T-helper 1 cell treated with Interleukin-12 subunit alpha and Interleukin-12 subunit beta and Interleukin-4 antibody, amounts not matched to agents 30 μg/mL and 1 μg/mL, for 36 hours (primary cell): ENCODE results near the gene C16orf92.
A peak's percentile ranks its signal among the peaks of the same experiment; 100 is the strongest.

Experiments
- H3K27ac Mint-ChIP-seq: one replicate; pipeline ENCODE4 v1.8.0; 2021; ENCODE audit warnings: mild to moderate bottlenecking, mixed read lengths
- H3K27me3 Mint-ChIP-seq: one replicate; pipeline ENCODE4 v1.8.0; 2021; ENCODE audit warnings: low read depth, mixed read lengths
- H3K36me3 Mint-ChIP-seq: one replicate; pipeline ENCODE4 v1.8.0; 2021; ENCODE audit warnings: low read depth, mixed read lengths
- H3K4me1 Mint-ChIP-seq: one replicate; pipeline ENCODE4 v1.8.0; 2021; ENCODE audit warnings: low read depth, mixed read lengths
- H3K4me3 Mint-ChIP-seq: one replicate; pipeline ENCODE4 v1.8.0; 2021; ENCODE audit warnings: mild to moderate bottlenecking, moderate library complexity, mixed read lengths
- H3K9me3 Mint-ChIP-seq: one replicate; pipeline ENCODE4 v1.8.0; 2021; ENCODE audit warnings: mixed read lengths

The C16orf92 gene

GRCh38 chr16:30041841-30042240 is 18.8 kb downstream of the C16orf92 start:
- no peak overlapping the region for H3K4me3 Mint-ChIP-seq
- no peaks in the 10 kb centered on the region for H3K9me3 Mint-ChIP-seq
- peaks cover 4% of the 10 kb centered on the region for H3K4me1 Mint-ChIP-seq
- peaks cover 20% of the 10 kb centered on the region for H3K27me3 Mint-ChIP-seq
- H3K36me3 Mint-ChIP-seq = no peaks in the 10 kb centered on the region
- H3K27ac Mint-ChIP-seq = no peak overlapping the region

DNA sequence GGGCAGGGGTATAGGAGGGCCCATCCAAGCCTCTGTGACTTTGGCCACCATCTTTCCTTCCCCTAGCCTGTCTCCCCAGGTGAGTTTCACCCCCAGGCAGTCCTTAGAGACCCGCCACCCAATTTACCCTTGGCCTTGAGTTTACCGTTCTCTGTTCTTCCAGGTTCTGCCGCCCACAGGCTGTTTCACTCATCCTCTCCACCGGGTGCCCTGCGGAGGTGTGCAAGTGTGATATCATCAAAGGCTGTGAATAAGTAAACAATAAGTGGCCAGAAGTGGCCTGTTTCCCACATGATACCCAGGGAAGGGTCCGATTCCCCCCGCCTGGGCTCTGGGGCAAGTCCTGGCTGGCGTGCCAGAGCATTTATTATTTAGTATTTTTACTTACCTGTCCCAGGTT is 23.2 kb downstream of the C16orf92 start:
- Mint-ChIP-seq H3K27me3 (peaks cover 11% of the 10 kb centered on the region), H3K36me3 (no peaks in the 10 kb centered on the region), H3K4me3 (no peak overlapping the region), H3K9me3 (no peaks in the 10 kb centered on the region), H3K4me1 (peaks cover 4% of the 10 kb centered on the region), H3K27ac (no peak overlapping the region)

GRCh38 chr16:30046588-30046987 is 23.6 kb downstream of the C16orf92 start:
- peaks cover 9% of the 10 kb centered on the region for H3K27me3 Mint-ChIP-seq
- H3K36me3 Mint-ChIP-seq = no peaks in the 10 kb centered on the region
- peaks cover 6% of the 10 kb centered on the region for H3K4me1 Mint-ChIP-seq
- no peak overlapping the region for H3K27ac Mint-ChIP-seq
- H3K9me3 Mint-ChIP-seq = no peaks in the 10 kb centered on the region
- no peak overlapping the region for H3K4me3 Mint-ChIP-seq

DNA sequence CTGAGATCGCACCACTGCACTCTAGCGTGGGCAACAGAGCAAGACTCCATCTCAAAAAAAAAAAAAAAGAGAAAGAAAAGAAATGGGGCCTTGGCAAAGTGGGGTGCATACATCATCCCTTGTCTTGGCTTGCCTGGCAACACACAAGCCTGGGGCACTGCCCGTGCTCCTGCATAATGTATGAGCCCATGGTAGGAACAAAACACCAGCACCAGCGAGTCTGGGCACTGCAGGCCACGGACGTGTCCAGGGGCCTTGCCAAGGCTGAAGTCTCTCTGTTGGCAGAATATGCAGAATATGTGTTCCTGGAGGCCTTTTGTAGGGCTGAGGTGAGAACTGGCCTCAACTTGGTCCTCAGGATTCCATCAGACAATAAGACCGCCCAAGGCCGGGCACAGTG is 26.9 kb downstream of the C16orf92 start:
- Mint-ChIP-seq H3K36me3 (no peaks in the 10 kb centered on the region), H3K27me3 (peaks cover 7% of the 10 kb centered on the region), H3K4me1 (peaks cover 17% of the 10 kb centered on the region), H3K9me3 (no peaks in the 10 kb centered on the region), H3K27ac (no peak overlapping the region), H3K4me3 (no peak overlapping the region)

DNA sequence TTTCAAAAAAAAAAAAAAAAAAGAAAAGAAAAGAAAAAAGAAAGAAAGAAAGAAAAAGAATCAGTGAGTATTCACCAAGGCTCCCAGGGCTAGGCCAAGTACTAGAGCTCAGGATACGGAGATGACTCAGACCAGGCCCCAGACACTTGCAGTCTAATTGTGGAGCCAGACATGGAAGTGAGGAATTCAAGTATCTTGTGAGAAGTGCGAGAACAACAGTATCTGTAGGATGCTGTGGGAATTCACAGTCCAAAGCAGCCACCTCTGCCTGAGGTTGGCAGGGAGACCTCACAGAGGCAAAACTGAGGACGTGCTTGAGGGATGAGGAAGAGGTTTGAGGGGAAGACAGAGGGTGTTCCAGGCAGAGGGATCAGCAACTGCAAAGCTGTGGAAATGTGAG is 28.5 kb downstream of the C16orf92 start:
- Mint-ChIP-seq H3K9me3 (no peaks in the 10 kb centered on the region), H3K36me3 (no peaks in the 10 kb centered on the region), H3K27ac (peak overlapping the region; percentile 91), H3K4me1 (peaks cover 18% of the 10 kb centered on the region), H3K4me3 (peak overlapping the region; percentile 87), H3K27me3 (peaks cover 7% of the 10 kb centered on the region)

DNA sequence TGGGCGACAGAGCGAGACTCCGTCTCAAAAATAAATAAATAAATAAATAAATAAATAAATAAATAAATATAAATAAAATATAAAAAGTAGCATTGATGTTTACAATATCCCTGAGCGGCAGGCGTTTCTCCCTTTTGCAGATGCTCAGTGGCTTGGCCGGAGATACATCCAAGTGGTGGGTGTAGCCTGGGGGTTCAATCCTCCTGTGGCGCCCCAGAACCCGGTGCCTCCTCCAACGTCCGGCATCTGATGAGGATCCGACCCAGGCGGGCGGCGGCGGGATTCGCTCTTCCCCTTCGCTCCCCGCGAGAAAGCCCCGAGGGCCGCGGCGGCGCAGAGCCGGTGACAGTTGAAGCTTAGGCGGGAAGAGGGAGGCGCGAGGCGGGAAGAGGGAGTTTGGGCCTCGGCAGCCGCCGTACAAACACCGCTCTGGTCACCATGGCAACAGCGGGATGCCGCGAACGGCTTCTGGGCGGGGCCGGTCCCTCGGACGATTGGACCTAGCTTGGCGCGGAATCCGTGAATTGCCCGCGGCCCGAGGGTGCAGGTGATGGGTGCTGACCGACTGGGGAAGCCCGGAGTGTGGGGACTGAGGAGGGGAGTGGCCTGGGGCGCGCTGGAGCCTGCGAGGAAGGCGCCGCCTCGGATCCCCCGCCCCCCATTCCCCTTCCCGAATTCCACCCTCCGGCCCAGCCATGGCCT is 29.8 kb downstream of the C16orf92 start:
- Mint-ChIP-seq H3K4me3 (peak overlapping the region; percentile 86), H3K27me3 (no peaks in the 10 kb centered on the region), H3K4me1 (peaks cover 18% of the 10 kb centered on the region), H3K27ac (peak overlapping the region; percentile 62), H3K9me3 (no peaks in the 10 kb centered on the region), H3K36me3 (no peaks in the 10 kb centered on the region)

DNA sequence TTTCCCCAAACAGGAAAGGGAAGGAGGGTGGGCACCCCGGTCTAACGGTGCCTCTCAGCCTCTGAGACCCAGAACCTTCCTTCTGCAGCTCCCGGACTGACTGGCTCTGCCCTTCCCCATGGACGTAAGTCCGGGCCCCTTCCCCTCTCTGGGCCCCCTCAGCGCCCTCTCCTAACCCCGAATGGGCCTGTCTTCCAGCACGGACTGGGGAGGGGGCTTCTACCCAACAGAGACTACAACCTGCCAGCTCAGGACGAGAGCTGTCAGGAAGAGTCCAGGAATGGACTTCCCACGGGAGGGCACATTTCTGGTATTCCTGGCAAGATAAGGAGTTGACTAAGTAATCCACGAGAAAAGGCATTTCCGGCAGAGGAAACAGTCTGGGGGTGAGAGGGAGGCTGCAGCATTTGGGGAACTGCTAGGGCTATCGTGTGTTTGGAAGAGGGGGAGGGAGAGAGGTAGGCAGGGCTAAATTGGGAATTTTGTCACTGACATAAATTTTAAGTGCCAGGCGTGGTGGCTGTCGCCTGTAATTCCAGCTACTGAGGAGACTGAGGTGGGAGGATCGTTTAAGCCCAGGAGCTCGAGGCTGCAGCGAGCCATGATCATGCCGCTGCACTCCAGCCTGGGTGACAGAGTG is 30.5 kb downstream of the C16orf92 start:
- no peaks in the 10 kb centered on the region for H3K36me3 Mint-ChIP-seq
- H3K27ac Mint-ChIP-seq = no peak overlapping the region

DNA sequence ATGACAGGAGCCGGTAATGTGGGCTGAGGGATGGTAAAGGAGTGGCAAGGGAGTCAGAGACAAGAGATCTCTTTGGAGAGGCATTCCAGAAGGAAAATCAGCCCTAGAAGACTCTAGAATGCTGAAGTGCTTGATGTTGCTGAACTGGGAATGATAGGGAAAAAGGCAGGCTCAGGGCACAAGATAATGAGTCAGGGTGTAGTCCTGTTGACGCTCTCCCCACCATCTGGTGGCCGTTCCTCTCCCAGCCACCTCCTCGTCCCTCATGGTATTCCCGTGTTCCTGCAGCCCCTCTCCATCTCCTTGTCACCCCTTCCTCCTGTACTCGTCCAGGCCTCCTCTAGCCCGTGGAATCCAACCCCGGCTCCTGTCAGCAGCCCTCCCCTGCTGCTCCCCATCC is 31.5 kb downstream of the C16orf92 start:
- no peaks in the 10 kb centered on the region for H3K36me3 Mint-ChIP-seq
- peak overlapping the region; percentile 65 for H3K4me3 Mint-ChIP-seq
- no peaks in the 10 kb centered on the region for H3K27me3 Mint-ChIP-seq
- H3K9me3 Mint-ChIP-seq = no peaks in the 10 kb centered on the region
- no peak overlapping the region for H3K27ac Mint-ChIP-seq
- H3K4me1 Mint-ChIP-seq = peaks cover 18% of the 10 kb centered on the region

More for the DNA sequence above, 30.5 kb downstream of the C16orf92 start:
- peaks cover 18% of the 10 kb centered on the region for H3K4me1 Mint-ChIP-seq
- no peaks in the 10 kb centered on the region for H3K9me3 Mint-ChIP-seq
- no peaks in the 10 kb centered on the region for H3K27me3 Mint-ChIP-seq
- peak overlapping the region; percentile 86 for H3K4me3 Mint-ChIP-seq

GRCh38 chr16:30054959-30055553 is 32.1 kb downstream of the C16orf92 start:
- Mint-ChIP-seq H3K4me3 (peak overlapping the region; percentile 65), H3K9me3 (no peaks in the 10 kb centered on the region), H3K27ac (peak overlapping the region; percentile 55), H3K27me3 (no peaks in the 10 kb centered on the region), H3K36me3 (no peaks in the 10 kb centered on the region), H3K4me1 (peaks cover 18% of the 10 kb centered on the region)

GRCh38 chr16:30060346-30060745 is 37.3 kb downstream of the C16orf92 start:
- Mint-ChIP-seq H3K27me3 (no peaks in the 10 kb centered on the region), H3K4me3 (no peak overlapping the region), H3K9me3 (no peaks in the 10 kb centered on the region), H3K27ac (no peak overlapping the region), H3K36me3 (peaks cover 7% of the 10 kb centered on the region), H3K4me1 (peaks cover 10% of the 10 kb centered on the region)

DNA sequence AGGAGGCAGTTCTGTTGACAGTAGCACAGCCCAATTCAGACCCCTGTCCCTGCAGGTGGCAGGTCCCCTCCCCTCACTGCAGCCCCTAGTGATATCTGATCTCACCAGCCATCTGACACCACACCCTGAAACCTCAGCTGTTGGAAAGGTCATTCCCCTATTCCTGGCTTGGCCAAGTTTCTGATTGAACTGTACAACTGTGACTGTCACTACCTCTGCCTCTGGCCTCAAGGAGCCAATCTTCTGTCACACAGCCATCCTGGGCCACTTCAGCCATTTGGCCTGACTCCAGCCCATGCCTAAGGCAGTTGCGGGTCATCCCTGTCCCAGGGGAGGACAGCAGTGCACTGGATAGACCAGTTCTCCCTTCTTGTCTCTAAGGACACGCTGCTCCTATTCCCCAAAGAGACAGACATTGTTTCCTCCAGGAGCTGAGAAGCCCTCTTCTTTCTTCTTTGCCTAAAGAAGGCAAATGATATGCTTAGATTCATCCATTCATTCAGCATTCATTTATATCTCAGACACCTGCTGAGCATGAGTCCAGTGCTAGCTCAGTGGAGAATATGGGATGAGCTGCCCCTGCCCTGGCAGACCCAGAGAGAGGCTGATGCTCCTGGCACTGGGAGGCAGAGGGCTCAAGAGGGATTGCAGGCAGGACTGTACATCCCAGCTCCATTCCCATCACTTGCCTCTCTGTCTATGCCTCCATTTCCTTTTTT is 38.0 kb downstream of the C16orf92 start:
- peaks cover 10% of the 10 kb centered on the region for H3K4me1 Mint-ChIP-seq
- no peak overlapping the region for H3K4me3 Mint-ChIP-seq
- H3K27me3 Mint-ChIP-seq = no peaks in the 10 kb centered on the region
- H3K27ac Mint-ChIP-seq = no peak overlapping the region
- H3K9me3 Mint-ChIP-seq = no peaks in the 10 kb centered on the region
- H3K36me3 Mint-ChIP-seq = peaks cover 7% of the 10 kb centered on the region

DNA sequence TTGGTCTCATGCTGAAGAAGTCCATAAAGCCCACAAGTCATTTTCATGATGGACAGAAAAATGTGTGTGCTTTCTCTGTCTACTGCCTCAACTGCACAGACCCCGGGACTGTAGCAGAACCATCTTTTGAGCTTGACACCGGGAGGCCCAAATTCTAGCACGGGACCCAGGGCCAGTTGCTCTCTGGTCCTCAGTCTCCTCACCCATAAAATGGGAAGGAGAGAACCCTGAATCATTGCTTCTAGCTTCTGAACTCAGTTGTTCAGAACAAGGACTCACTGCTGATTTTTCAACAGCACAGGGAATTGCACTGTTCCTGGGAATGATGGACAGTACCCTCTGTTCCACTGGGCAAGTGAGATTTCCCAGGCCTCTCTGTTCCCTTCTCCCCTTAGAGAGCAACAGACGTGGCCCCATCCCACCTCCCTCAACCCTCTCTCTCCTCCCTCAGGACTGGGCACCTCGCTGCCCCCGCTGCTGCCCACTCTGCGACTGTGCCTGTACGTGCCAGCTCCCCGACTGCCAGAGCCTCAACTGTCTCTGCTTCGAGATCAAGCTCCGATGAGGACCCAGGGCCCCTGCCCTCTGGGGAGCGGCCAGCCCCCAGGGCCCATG is 40.4 kb downstream of the C16orf92 start:
- H3K36me3 Mint-ChIP-seq = peaks cover 21% of the 10 kb centered on the region
- H3K4me1 Mint-ChIP-seq = peaks cover 21% of the 10 kb centered on the region
- no peaks in the 10 kb centered on the region for H3K9me3 Mint-ChIP-seq
- H3K27me3 Mint-ChIP-seq = no peaks in the 10 kb centered on the region
- peak overlapping the region; percentile 99 for H3K4me3 Mint-ChIP-seq
- H3K27ac Mint-ChIP-seq = peak overlapping the region; percentile 99

- no peaks in the 10 kb centered on the region for H3K27me3 Mint-ChIP-seq
- H3K36me3 Mint-ChIP-seq = peaks cover 29% of the 10 kb centered on the region
- no peaks in the 10 kb centered on the region for H3K9me3 Mint-ChIP-seq
- H3K4me1 Mint-ChIP-seq = peaks cover 27% of the 10 kb centered on the region
- peak overlapping the region; percentile 99 for H3K27ac Mint-ChIP-seq
- H3K4me3 Mint-ChIP-seq = peak overlapping the region; percentile 99
Observed at GRCh38 chr16:30063893-30064728, 41.1 kb downstream of the C16orf92 start.

- Mint-ChIP-seq H3K4me3 (peak overlapping the region; percentile 99), H3K27ac (peak overlapping the region; percentile 98), H3K27me3 (no peaks in the 10 kb centered on the region), H3K4me1 (peaks cover 32% of the 10 kb centered on the region), H3K36me3 (peaks cover 35% of the 10 kb centered on the region), H3K9me3 (no peaks in the 10 kb centered on the region)
Observed at GRCh38 chr16:30064729-30065101, 41.7 kb downstream of the C16orf92 start.
